Left hindlimb (tissue), 1 donor: ENCODE measurements around the gene GLCCI1.
"Not testable (repeated sequence)": the region's sequence is repeated elsewhere in the genome, so short reads cannot be mapped to it uniquely, and the experiment has no call there.

Experiments
- DNase-seq: peaks from one replicate; pipeline ENCODE4 v3.0.0-alpha.2; 2018

The GLCCI1 gene

GRCh38 chr7:7990441-7990761 lies 21.8 kb downstream of the GLCCI1 start:
- DNase-seq = no peak

GRCh38 chr7:7992506-7992905 lies 23.9 kb downstream of the GLCCI1 start:
- no peak for DNase-seq

GRCh38 chr7:7995348-7995747 lies 26.8 kb downstream of the GLCCI1 start:
- DNase-seq = not testable (repeated sequence)

- DNase-seq = no peak
Observed at GRCh38 chr7:7996568-7996967, 28.0 kb downstream of the GLCCI1 start.

GRCh38 chr7:8000315-8000941 lies 31.8 kb downstream of the GLCCI1 start:
- DNase-seq = no peak

GRCh38 chr7:8003077-8003476 lies 34.5 kb downstream of the GLCCI1 start:
- no peak for DNase-seq

- DNase-seq = no peak
Observed at GRCh38 chr7:8005279-8005678, 36.7 kb downstream of the GLCCI1 start.

GRCh38 chr7:8014399-8014798 lies 45.8 kb downstream of the GLCCI1 start:
- DNase-seq = no peak

GRCh38 chr7:8015100-8015745 lies 46.6 kb downstream of the GLCCI1 start:
- DNase-seq = no peak

- DNase-seq = no peak
Observed at GRCh38 chr7:8015746-8016120, 47.1 kb downstream of the GLCCI1 start.

GRCh38 chr7:8017423-8017822 lies 48.8 kb downstream of the GLCCI1 start:
- no peak for DNase-seq

GRCh38 chr7:8018961-8019360 lies 50.4 kb downstream of the GLCCI1 start:
- no peak for DNase-seq

GRCh38 chr7:8022628-8023027 lies 54.0 kb downstream of the GLCCI1 start:
- no peak for DNase-seq

GRCh38 chr7:8035192-8035591 lies 66.6 kb downstream of the GLCCI1 start:
- no peak for DNase-seq

GRCh38 chr7:8035647-8036518 lies 67.3 kb downstream of the GLCCI1 start:
- DNase-seq = no peak

GRCh38 chr7:8037151-8037550 lies 68.6 kb downstream of the GLCCI1 start:
- DNase-seq = no peak

GRCh38 chr7:8040768-8041369 lies 72.3 kb downstream of the GLCCI1 start:
- DNase-seq = no peak

- DNase-seq = no peak
Observed at GRCh38 chr7:8042796-8043535, 74.4 kb downstream of the GLCCI1 start.

GRCh38 chr7:8044761-8045430 lies 76.3 kb downstream of the GLCCI1 start:
- no peak for DNase-seq

- DNase-seq = not testable (repeated sequence)
Observed at GRCh38 chr7:8048067-8048466, 79.5 kb downstream of the GLCCI1 start.

- no peak for DNase-seq
Observed at GRCh38 chr7:8051373-8051772, 82.8 kb downstream of the GLCCI1 start.

GRCh38 chr7:8051998-8052397 lies 83.4 kb downstream of the GLCCI1 start:
- no peak for DNase-seq
